ENCODE results near the gene ATP6V0A1. TPM values are rescaled to one million over a fixed set of nuclear protein-coding genes. Genes with fewer than 3 reads are reported as not detected.
A peak's percentile ranks its signal among the peaks of the same experiment; 100 is the strongest.
"Not testable (repeated sequence)": the region's sequence is repeated elsewhere in the genome, so short reads cannot be mapped to it uniquely, and the experiment has no call there.

The ATP6V0A1 gene
- total RNA-seq, 8 experiments from 2014 or later, result 45.4 to 115 (median 75.7) TPM

DNA sequence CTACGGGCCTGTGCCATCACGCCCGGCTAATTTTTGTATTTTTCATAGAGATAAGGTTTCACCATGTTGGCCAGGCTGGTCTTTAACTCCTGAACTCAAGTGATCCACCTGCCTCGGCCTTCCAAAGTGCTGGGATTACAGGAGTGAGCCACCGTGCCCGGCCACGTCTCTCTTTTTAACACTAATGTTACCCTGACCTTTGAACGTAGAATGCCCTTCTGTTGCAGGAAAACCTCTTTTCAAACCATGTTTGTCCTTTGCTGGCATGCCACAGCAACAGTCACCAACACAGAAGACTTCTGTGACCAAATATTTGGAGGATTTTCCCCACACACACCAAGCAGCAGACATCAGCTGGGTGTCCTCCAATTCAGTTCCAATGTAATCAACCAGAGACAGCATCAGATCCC lies 86.2 kb downstream of the ATP6V0A1 start:
- no peak overlapping the region for H3K27ac ChIP-seq
- in situ Hi-C loops (cut with MboI; ENCODE audit: low pct_unique_long_range_greater_than_20kb in 2 of 9, low sequenced_read_pairs in 9 of 9, unreplicated experiment in 9 of 9), result no loop called here
- no peak for ATAC-seq (replicated peaks in 6 of 8)

DNA sequence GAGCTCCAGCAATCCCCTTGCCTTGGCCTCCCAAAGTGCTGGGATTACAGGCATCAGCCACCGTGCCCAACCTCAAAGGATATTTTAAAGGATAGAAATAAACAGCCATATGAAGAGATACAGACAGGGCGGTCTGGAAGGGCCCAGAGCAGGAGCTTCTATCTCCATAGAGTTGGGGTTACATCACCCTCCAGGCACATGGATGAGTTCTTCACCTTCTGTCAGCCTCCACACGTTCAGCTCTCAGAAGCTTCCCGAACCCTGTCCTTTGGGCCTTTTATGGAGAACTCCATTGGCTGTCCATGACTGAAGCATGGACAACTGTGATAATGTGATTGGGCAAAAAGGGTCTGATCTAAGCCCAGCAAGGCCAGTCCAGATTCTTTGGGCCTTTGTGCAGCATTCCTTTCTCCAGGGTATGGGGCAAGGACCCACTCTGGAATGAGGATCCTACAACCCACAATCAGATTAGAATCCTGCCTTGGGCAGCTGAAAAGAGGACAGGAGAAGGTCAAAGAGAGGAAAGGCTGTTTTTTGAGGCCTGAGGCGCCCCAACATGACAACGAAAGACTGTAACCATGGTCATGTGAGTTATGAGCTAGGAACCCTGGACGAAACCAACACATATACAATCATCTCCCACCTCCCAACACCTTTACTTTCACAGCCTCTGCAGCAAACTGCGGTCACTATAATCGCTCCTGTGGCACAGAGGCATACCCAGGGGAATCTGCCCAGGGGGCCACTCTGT lies 87.3 kb downstream of the ATP6V0A1 start:
- H3K4me3 ChIP-seq; H3K4me1 ChIP-seq (replicated peaks in 1 of 2); in situ Hi-C loops (cut with MboI; ENCODE audit: low pct_unique_long_range_greater_than_20kb in 2 of 9, low sequenced_read_pairs in 9 of 9, unreplicated experiment in 9 of 9); H3K27ac ChIP-seq: not testable (repeated sequence)
- WGBS, 10 experiments, result 60 to 80% methylated on average over 1 to 2 of the region's 9 CpGs; no CpG with 5 or more reads in 8 of the 10 experiments
- peak in 3 of 8 experiments; percentile 2 to 7 (median 4) for ATAC-seq (replicated peaks in 6 of 8)

More for the DNA sequence above, 86.2 kb downstream of the ATP6V0A1 start:
- WGBS, 10 experiments, result 70 to 100% (median 87%) methylated on average over 1 to 8 of the region's 8 CpGs; no CpG with 5 or more reads in 1 of the 10 experiments
- Histone ChIP-seq H3K4me1 (replicated peaks in 1 of 2) (peaks cover 8 to 9% of the 10 kb centered on the region in 2 donors), H3K4me3 (no peak overlapping the region)

DNA sequence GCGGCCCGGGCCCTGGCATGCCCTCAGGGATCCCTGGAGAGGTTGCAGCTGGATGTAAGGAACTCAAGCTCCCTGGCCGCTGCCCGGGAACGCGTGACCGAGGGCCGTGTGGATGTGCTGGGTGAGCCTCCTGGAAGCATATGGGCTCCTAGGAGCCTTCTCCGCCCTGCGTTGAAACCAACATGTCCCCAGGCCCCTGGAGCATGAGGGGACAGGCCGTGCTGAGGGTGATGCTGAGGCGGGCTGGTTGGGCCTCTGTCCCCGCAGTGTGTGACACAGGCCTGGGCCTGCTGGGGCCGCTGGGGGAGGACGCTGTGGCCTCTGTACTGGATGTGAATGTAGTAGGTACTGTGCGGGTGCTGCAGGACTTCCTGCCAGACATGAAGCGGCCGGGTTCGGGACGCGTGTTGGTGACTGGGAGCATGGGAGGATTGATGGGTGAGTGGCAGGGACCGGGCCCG lies 88.4 kb downstream of the ATP6V0A1 start:
- no peak overlapping the region for H3K27ac ChIP-seq
- H3K4me1 ChIP-seq (replicated peaks in 1 of 2), result peaks cover 8 to 9% of the 10 kb centered on the region in 2 donors
- 80 to 97% (median 92%) methylated on average over 1 to 6 of the region's 23 CpGs; no CpG with 5 or more reads in 7 of the 10 experiments for WGBS, 10 experiments
- ATAC-seq (replicated peaks in 6 of 8), result peak in 3 of 8 experiments; percentile 6 to 37 (median 12)
- H3K4me3 ChIP-seq, result no peak overlapping the region
- in situ Hi-C loops (cut with MboI; ENCODE audit: low pct_unique_long_range_greater_than_20kb in 2 of 9, low sequenced_read_pairs in 9 of 9, unreplicated experiment in 9 of 9), result no loop called here

DNA sequence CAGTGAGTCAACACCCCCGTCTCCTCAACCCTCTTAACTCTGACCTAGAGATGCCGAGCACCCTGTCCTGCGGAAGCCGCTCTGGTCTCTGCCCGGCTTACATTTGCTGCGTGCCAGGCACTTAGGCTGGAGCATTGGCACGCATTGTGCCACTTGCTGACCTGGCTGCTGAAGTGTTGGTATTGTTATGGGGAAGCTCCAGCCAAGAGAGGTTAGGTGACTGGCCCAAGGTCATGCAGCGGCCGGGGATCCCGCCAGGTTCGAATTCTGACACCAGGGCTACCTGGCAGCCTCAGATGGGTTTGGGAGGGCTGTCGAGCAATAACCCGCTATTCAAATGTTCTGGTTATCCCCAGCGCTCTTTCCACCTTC lies 89.0 kb downstream of the ATP6V0A1 start:
- H3K27ac ChIP-seq, result no peak overlapping the region
- 80 to 100% (median 100%) methylated on average over 1 to 5 of the region's 14 CpGs; no CpG with 5 or more reads in 5 of the 10 experiments for WGBS, 10 experiments
- no peak overlapping the region for H3K4me3 ChIP-seq
- in situ Hi-C loops (cut with MboI; ENCODE audit: low pct_unique_long_range_greater_than_20kb in 2 of 9, low sequenced_read_pairs in 9 of 9, unreplicated experiment in 9 of 9), result no loop called here
- H3K4me1 ChIP-seq (replicated peaks in 1 of 2), result peaks cover 8 to 9% of the 10 kb centered on the region in 2 donors
- ATAC-seq (replicated peaks in 6 of 8), result no peak

DNA sequence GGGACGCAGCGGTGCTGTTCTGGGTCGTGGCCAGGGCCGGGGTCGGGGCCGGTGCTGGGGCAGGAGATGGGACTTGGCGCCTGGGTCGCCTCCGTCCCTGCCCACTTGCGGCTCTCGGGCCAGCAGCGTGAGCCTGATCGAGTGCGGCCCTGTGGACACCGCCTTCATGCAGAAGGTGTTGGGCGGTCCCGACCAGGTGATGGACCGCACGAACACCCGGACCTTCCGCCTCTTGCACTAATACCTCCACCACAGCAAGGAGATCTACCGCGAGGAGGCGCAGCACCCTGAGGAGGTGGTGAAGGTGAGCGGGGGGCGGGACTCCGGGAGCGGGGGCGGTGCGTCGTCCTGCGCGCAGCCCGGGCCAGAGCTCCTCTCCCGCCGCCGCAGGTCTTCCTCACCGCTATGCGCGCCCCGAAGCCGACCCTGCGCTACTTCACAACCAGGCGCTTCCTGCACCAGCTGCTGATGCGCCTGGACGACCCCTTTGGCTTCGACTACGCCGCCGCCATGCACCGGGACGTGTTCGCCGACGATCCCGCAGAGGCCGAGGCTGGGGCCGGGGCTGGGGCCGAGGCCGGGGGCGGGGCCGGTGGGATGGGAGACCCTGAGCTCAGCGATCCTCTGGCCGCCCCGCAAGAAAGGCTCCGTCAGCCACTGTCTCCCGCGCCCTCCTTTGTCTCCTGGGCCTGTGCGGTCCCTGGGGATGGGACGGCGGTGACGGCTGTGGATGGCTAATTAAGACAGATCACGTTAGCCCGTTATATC lies 89.6 kb downstream of the ATP6V0A1 start:
- 29 to 84% (median 40%) methylated on average over 2 to 6 of the region's 74 CpGs; no CpG with 5 or more reads in 6 of the 10 experiments for WGBS, 10 experiments
- peak overlapping the region in 3 of 5 donors; percentile 11 to 23 (median 20) for H3K4me3 ChIP-seq
- in situ Hi-C loops (cut with MboI; ENCODE audit: low pct_unique_long_range_greater_than_20kb in 2 of 9, low sequenced_read_pairs in 9 of 9, unreplicated experiment in 9 of 9), result no loop called here
- peaks cover 10 to 11% of the 10 kb centered on the region in 2 donors for H3K4me1 ChIP-seq (replicated peaks in 1 of 2)
- peak overlapping the region; percentile 63 to 80 for H3K27ac ChIP-seq
- peak in 5 of 8 experiments; percentile 29 to 78 (median 72) for ATAC-seq (replicated peaks in 6 of 8)

DNA sequence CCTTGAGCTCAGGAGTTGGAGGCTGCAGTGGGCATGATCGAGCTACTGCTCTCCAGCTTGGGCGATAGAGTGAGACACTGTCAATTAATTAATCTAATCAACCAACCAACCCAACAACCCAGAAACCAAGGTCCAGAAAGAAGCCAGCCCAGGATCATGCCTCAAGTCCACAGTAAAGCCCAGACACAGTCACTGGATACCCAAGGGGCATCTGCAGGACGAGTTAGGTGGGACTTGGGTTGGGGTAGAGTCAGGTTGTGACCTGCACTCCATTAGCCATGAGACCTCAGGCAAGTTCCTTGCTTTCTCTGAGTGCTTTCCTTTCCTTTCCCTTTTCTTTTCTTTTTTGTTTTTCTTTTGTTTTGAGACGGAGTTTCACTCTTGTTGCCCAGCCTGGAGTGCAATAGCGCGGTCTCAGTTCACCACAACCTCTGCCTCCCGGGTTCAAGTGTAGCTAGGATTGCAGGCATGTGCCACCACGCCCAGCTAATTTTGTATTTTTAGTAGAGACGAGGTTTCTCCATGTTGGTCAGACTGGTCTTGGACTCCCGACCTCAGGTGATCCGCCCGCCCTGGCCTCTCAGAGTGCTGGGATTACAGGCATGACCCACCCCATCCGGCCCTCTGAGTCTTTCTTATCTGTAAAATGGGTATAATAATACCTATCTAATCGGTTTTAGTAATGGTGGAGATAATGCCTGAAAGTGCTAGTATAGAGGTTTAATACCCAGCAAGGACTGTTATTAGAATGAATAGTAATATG lies 90.5 kb downstream of the ATP6V0A1 start:
- 68 to 100% (median 90%) methylated on average over 2 to 11 of the region's 14 CpGs; no CpG with 5 or more reads in 3 of the 10 experiments for WGBS, 10 experiments
- Histone ChIP-seq H3K4me1 (replicated peaks in 1 of 2) (peaks cover 18 to 19% of the 10 kb centered on the region in 2 donors), H3K4me3 (peak overlapping the region in 1 of 5 donors; percentile 23), H3K27ac (peak overlapping the region; percentile 63 to 80)
- in situ Hi-C loops (cut with MboI; ENCODE audit: low pct_unique_long_range_greater_than_20kb in 2 of 9, low sequenced_read_pairs in 9 of 9, unreplicated experiment in 9 of 9), result no loop called here
- no peak for ATAC-seq (replicated peaks in 6 of 8)

DNA sequence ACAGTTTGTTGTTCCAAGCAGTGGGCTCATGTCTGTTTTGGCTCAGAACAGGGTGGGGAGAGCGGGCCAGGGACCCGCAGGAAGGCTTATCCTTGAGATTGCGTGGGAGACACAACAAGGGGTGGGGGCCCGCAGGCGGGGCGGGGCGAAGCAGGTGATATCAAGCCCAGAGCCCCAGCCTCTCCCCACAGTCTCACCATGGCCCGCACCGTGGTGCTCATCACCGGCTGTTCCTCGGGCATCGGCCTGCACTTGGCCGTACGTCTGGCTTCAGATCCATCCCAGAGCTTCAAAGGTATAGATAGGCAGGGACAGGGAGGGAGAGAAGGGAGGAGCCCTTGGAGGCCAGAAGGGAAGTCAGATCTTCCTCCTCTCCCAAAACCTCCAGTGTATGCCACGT lies 94.1 kb downstream of the ATP6V0A1 start, which contains the start of gene HSD17B1:
HSD17B1 (plus strand) TSS at position 188 of the 400 bp plus-strand sequence; CDS start at position 199, 11 bp downstream.
- peak within 1 kb of the TSS; percentile 46 to 55 (median 51) for H3K4me3 ChIP-seq
- in situ Hi-C loops (cut with MboI; ENCODE audit: low pct_unique_long_range_greater_than_20kb in 2 of 9, low sequenced_read_pairs in 9 of 9, unreplicated experiment in 9 of 9); ATAC-seq (replicated peaks in 6 of 8): not testable (repeated sequence)
- H3K27ac ChIP-seq, result peak within 1 kb of the TSS in 1 of 2 donors; percentile 55
- H3K4me1 ChIP-seq (replicated peaks in 1 of 2), result peaks cover 23 to 24% of the 10 kb centered on the region in 2 donors
- no CpG with 5 or more reads among the region's 15 CpGs for WGBS, 10 experiments

DNA sequence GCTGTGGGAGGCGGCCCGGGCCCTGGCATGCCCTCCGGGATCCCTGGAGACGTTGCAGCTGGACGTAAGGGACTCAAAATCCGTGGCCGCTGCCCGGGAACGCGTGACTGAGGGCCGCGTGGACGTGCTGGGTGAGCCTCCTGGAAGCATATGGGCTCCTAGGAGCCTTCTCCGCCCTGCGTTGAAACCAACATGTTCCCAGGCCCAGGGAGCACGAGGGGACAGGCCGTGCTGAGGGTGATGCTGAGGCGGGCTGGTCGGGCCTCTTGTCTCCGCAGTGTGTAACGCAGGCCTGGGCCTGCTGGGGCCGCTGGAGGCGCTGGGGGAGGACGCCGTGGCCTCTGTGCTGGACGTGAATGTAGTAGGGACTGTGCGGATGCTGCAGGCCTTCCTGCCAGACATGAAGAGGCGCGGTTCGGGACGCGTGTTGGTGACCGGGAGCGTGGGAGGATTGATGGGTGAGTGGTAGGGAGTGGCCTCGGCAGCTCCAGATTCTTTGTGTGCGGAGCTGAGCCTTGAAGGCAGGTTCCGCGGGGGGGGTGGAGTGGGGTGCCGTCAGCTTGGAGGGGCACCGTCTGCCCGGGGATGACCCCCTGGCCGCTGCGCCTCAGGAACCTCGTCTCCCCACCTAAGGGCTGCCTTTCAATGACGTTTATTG lies 94.6 kb downstream of the ATP6V0A1 start:
- 30 to 80% (median 63%) methylated on average over 2 to 11 of the region's 45 CpGs; no CpG with 5 or more reads in 6 of the 10 experiments for WGBS, 10 experiments
- peak overlapping the region in 4 of 5 donors; percentile 46 to 55 (median 52) for H3K4me3 ChIP-seq
- in situ Hi-C loops (cut with MboI; ENCODE audit: low pct_unique_long_range_greater_than_20kb in 2 of 9, low sequenced_read_pairs in 9 of 9, unreplicated experiment in 9 of 9), result no loop called here
- peak overlapping the region in 1 of 2 donors; percentile 55 for H3K27ac ChIP-seq
- ATAC-seq (replicated peaks in 6 of 8), result peak in 5 of 8 experiments; percentile 3 to 39 (median 32)
- peaks cover 23% of the 10 kb centered on the region in 2 donors for H3K4me1 ChIP-seq (replicated peaks in 1 of 2)

DNA sequence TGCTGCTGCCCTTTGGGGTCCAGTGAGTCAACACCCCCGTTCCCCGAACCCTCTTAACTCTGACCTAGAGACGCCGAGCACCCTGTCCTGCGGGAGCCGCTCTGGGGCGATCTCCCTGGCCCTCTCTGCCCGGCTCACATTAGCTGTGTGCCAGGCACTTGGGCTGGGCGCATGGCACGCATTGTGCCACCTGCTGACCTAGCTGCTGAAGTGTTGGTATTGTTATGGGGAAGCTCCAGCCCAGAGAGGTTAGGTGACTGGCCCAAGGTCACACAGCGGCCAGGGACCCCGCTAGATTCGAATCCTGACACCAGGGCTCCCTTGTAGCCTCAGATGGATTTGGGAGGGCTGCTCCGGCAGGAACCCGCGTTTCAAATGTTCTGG lies 95.2 kb downstream of the ATP6V0A1 start:
- peaks cover 20% of the 10 kb centered on the region in 2 donors for H3K4me1 ChIP-seq (replicated peaks in 1 of 2)
- no peak for ATAC-seq (replicated peaks in 6 of 8)
- 25 to 78% (median 40%) methylated on average over 2 to 7 of the region's 16 CpGs; no CpG with 5 or more reads in 6 of the 10 experiments for WGBS, 10 experiments
- in situ Hi-C loops (cut with MboI; ENCODE audit: low pct_unique_long_range_greater_than_20kb in 2 of 9, low sequenced_read_pairs in 9 of 9, unreplicated experiment in 9 of 9), result no loop called here
- peak overlapping the region; percentile 83 to 85 for H3K27ac ChIP-seq
- H3K4me3 ChIP-seq, result peak overlapping the region; percentile 46 to 55 (median 51)

DNA sequence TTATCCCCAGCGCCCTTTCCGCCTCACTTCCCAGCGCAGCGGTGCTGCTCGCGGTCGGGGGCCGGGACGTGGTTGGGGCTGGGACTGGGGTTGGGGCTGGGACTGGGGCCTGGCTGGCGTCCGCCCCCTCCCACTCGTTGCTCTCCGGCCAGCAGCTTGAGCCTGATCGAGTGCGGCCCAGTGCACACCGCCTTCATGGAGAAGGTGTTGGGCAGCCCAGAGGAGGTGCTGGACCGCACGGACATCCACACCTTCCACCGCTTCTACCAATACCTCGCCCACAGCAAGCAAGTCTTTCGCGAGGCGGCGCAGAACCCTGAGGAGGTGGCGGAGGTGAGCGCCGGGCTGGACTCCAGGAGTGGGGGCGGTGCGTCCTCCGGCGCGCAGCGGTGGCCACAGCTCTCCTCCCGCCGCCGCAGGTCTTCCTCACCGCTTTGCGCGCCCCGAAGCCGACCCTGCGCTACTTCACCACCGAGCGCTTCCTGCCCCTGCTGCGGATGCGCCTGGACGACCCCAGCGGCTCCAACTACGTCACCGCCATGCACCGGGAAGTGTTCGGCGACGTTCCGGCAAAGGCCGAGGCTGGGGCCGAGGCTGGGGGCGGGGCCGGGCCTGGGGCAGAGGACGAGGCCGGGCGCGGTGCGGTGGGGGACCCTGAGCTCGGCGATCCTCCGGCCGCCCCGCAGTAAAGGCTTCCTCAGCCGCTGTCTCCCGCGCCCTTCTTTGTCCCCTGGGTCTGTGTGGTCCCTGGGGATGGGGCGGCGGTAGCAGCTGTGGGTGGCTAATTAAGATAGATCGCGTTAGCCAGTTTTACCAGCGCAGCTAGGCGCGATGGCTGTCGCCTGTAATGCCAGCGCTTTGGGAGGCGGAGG lies 95.8 kb downstream of the ATP6V0A1 start:
- H3K27ac ChIP-seq, result peak overlapping the region; percentile 83 to 85
- peak; percentile 85 to 93 (median 90) for ATAC-seq (replicated peaks in 6 of 8)
- peaks cover 15% of the 10 kb centered on the region in 2 donors for H3K4me1 ChIP-seq (replicated peaks in 1 of 2)
- 0 to 2% (median 0%) methylated on average over 1 to 20 of the region's 82 CpGs; no CpG with 5 or more reads in 5 of the 10 experiments for WGBS, 10 experiments
- H3K4me3 ChIP-seq, result peak overlapping the region; percentile 46 to 55 (median 51)
- in situ Hi-C loops (cut with MboI; ENCODE audit: low pct_unique_long_range_greater_than_20kb in 2 of 9, low sequenced_read_pairs in 9 of 9, unreplicated experiment in 9 of 9), result no loop called here

DNA sequence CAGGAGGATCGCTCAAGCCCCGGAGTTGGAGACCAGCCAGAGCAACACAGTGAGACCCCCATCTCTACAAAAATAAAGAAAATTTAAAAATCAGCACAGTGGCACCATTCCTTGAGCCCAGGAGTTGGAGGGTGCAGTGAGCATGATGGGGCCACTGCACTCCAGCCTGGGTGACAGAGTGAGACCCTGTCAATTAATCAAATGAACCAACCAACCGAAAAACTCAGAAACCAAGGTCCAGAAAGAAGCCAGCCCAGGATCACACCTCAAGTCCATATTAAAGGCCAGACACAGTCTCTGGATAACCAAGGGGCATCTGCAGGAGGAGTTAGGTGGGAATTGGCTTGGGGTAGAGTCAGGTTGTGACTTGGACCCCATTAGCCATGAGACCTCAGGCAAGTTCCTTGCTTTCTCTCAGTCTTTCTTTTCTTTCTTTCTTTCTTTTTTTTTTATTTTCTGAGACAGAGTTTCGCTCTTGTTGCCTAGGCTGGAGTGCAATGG lies 96.5 kb downstream of the ATP6V0A1 start:
- Histone ChIP-seq H3K4me1 (replicated peaks in 1 of 2) (peaks cover 15% of the 10 kb centered on the region in 2 donors), H3K4me3 (peak overlapping the region; percentile 46 to 55 (median 51)), H3K27ac (peak overlapping the region; percentile 83 to 85)
- in situ Hi-C loops (cut with MboI; ENCODE audit: low pct_unique_long_range_greater_than_20kb in 2 of 9, low sequenced_read_pairs in 9 of 9, unreplicated experiment in 9 of 9), result no loop called here
- ATAC-seq (replicated peaks in 6 of 8), result peak in 7 of 8 experiments; percentile 3 to 41 (median 20)
- WGBS, 10 experiments, result 0 to 100% (median 33%) methylated on average over 1 to 4 of the region's 4 CpGs; no CpG with 5 or more reads in 3 of the 10 experiments
